ENCODE data around the gene LBX2.

- TF ChIP-seq E2F3 (CRISPR knock-in tag; IDR thresholded peaks at IDR 0.05): no peak
- TF ChIP-seq ERF (CRISPR knock-in tag; IDR thresholded peaks at IDR 0.05): no peak
- no peak for TF ChIP-seq SAP30 (IDR thresholded peaks at IDR 0.05; ENCODE audit: borderline replicate concordance, insufficient read depth, low read depth, low read length, poor library complexity, severe bottlenecking)
- TF ChIP-seq TAF15 (IDR thresholded peaks at IDR 0.05; ENCODE audit: low read depth, low read length): no peak
- no peak for TF ChIP-seq CTCF (IDR thresholded peaks at IDR 0.05 in 2 of 3, conservative IDR thresholded peaks at IDR 0.05 in 1 of 3; ENCODE audit: insufficient read depth in 2 of 3, low read depth in 1 of 3, low read length in 3 of 3)
- TF ChIP-seq FOXK2 (conservative IDR thresholded peaks at IDR 0.05 in 1 of 2, IDR thresholded peaks at IDR 0.05 in 1 of 2; ENCODE audit: low read depth in 2 of 2): no peak
- TF ChIP-seq THAP7 (CRISPR knock-in tag; IDR thresholded peaks at IDR 0.05): no peak
- TF ChIP-seq CC2D1A (IDR thresholded peaks at IDR 0.05): no peak
- TF ChIP-seq ZNF3 (CRISPR knock-in tag; IDR thresholded peaks at IDR 0.05): no peak
- no peak for TF ChIP-seq ZNF124 (CRISPR knock-in tag; IDR thresholded peaks at IDR 0.05)
- no peak for TF ChIP-seq SUPT5H (IDR thresholded peaks at IDR 0.05)
- no peak for TF ChIP-seq ZNF311 (CRISPR knock-in tag; IDR thresholded peaks at IDR 0.05)
- no peak for TF ChIP-seq ETS2 (tag; IDR thresholded peaks at IDR 0.05; ENCODE audit: borderline replicate concordance, poor library complexity, severe bottlenecking)
These were observed 49.0 kb upstream of the LBX2 start for GRCh38 chr2:74548285-74548899.

All from K562 (cell line).